OCI-LY7 (cell line): ENCODE data around the gene C2orf72. TPM values are rescaled to one million over a fixed set of nuclear protein-coding genes. Genes with fewer than 3 reads are reported as not detected.

ENCODE experiments used
- BruUV-seq: library from RNA; stranded (reverse); fragments of 400-500 nt; replicated peaks from 2 replicates; lab custom pipeline; 2021; lab: Mats Ljungman, UMichigan
- CTCF ChIA-PET: fragments of 300-600 bp; sonication (Branson Sonifier 250); formaldehyde crosslinking; loops from one replicate; lab custom pipeline; 2022; ENCODE audit warnings: antibody characterized with exemption; ENCODE audit not compliant: unreplicated experiment; lab: Charles Lee
- POLR2A ChIA-PET: fragments of 300-600 bp; sonication (Branson Sonifier 250); formaldehyde crosslinking; loops from one replicate; lab custom pipeline; 2022; ENCODE audit warnings: antibody characterized with exemption; lab: Charles Lee
- DNase-seq: peaks from one replicate; pipeline ENCODE4 v3.0.0-alpha.2; 2015; ENCODE audit warnings: low spot score
- H2AFZ ChIP-seq: fragments of 200-600 bp; sonication (generic), shearing (Covaris generic); 2 replicates; pipeline ENCODE4 v1.6.1; 2014; ENCODE audit warnings: mild to moderate bottlenecking, antibody characterized with exemption, low read length, moderate library complexity
- H3K27ac ChIP-seq: fragments of 200-600 bp; sonication (generic); 2 replicates; pipeline ENCODE4 v1.5.1; 2014; ENCODE audit warnings: mixed run types, low read depth, mild to moderate bottlenecking, moderate library complexity, low read length, inconsistent platforms; ENCODE audit not compliant: poor library complexity, severe bottlenecking
- H3K36me3 ChIP-seq: fragments of 200-600 bp; sonication (generic); 2 replicates; pipeline ENCODE4 v1.6.1; 2014; ENCODE audit warnings: mild to moderate bottlenecking, antibody characterized with exemption, low read length, moderate library complexity, mixed read lengths; ENCODE audit not compliant: insufficient read depth
- H3K4me1 ChIP-seq: fragments of 200-600 bp; sonication (generic); 2 replicates; pipeline ENCODE4 v1.5.1; 2014; ENCODE audit warnings: mild to moderate bottlenecking, low read length; ENCODE audit not compliant: insufficient read depth, poor library complexity, severe bottlenecking
- H3K4me2 ChIP-seq: fragments of 200-600 bp; sonication (generic); 2 replicates; pipeline ENCODE4 v1.6.1; 2014; ENCODE audit warnings: mild to moderate bottlenecking, low read length
- H3K4me3 ChIP-seq: fragments of 200-600 bp; sonication (generic); 2 replicates; pipeline ENCODE4 v1.5.1; 2014; ENCODE audit warnings: mild to moderate bottlenecking, low read depth, low read length; ENCODE audit not compliant: poor library complexity, severe bottlenecking
- H3K79me2 ChIP-seq: fragments of 200-600 bp; sonication (generic); 2 replicates; pipeline ENCODE4 v1.6.1; 2016; ENCODE audit warnings: low read depth, mild to moderate bottlenecking, low read length, moderate library complexity, mixed read lengths; ENCODE audit not compliant: insufficient read depth
- H3K9me2 ChIP-seq: fragments of 200-600 bp; sonication (generic); 2 replicates; pipeline ENCODE4 v1.6.1; 2016; ENCODE audit warnings: mild to moderate bottlenecking, low read length, mixed read lengths; ENCODE audit not compliant: insufficient read depth
- H3K9me3 ChIP-seq: fragments of 200-600 bp; sonication (generic); 2 replicates; pipeline ENCODE4 v1.6.1; 2014; ENCODE audit warnings: mild to moderate bottlenecking, mixed run types, low read length, mixed read lengths
- H4K20me1 ChIP-seq: fragments of 200-600 bp; sonication (generic); 2 replicates; pipeline ENCODE4 v1.6.1; 2014; ENCODE audit warnings: mild to moderate bottlenecking, antibody characterized with exemption, low read length, moderate library complexity, mixed read lengths; ENCODE audit not compliant: insufficient read depth
- EZH2phosphoT487 ChIP-seq: fragments of 200-600 bp; sonication (generic); IDR thresholded peaks from 2 replicates; pipeline ENCODE4 v1.6.1; 2018; ENCODE audit warnings: low read depth, borderline replicate concordance, mild to moderate bottlenecking, mixed run types, antibody characterized with exemption, low read length, moderate library complexity, mixed read lengths
- intact Hi-C: fragments of 100-400 bp; cut with micrococcal nuclease; formaldehyde crosslinking; loops from one replicate; pipeline ENCODE4 v1.10.0; 2022; ENCODE audit not compliant: unreplicated experiment
- total RNA-seq, 2 experiments: library from RNA; depleted of rRNA in 1 of 2; stranded (reverse); fragments of >200 nt in 1 of 2; shearing (Covaris generic) in 1 of 2; gene quantifications; 2 replicates each; pipeline ENCODE4 v1.2.3, GENCODE V29; 2014 to 2022
- TF ChIP-seq, protein P1 (sequence below): fragments of 200-600 bp; sonication (generic); conservative IDR thresholded peaks from 2 replicates; pipeline ENCODE4 v1.5.1; 2014; ENCODE audit warnings: mild to moderate bottlenecking, antibody characterized with exemption, low read length, moderate library complexity, mixed read lengths

C2orf72 gene
- total RNA-seq, 2 experiments from 2014 or later = not detected

GRCh38 chr2:231047274-231047922 is 10.1 kb downstream of the C2orf72 start:
- TF ChIP-seq, protein P1, sequence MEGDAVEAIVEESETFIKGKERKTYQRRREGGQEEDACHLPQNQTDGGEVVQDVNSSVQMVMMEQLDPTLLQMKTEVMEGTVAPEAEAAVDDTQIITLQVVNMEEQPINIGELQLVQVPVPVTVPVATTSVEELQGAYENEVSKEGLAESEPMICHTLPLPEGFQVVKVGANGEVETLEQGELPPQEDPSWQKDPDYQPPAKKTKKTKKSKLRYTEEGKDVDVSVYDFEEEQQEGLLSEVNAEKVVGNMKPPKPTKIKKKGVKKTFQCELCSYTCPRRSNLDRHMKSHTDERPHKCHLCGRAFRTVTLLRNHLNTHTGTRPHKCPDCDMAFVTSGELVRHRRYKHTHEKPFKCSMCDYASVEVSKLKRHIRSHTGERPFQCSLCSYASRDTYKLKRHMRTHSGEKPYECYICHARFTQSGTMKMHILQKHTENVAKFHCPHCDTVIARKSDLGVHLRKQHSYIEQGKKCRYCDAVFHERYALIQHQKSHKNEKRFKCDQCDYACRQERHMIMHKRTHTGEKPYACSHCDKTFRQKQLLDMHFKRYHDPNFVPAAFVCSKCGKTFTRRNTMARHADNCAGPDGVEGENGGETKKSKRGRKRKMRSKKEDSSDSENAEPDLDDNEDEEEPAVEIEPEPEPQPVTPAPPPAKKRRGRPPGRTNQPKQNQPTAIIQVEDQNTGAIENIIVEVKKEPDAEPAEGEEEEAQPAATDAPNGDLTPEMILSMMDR = no peak
- TF ChIP-seq EZH2phosphoT487 = no peak
- no peak overlapping the region for H3K27ac ChIP-seq
- no peaks in the 10 kb centered on the region for H3K9me3 ChIP-seq
- no peaks in the 10 kb centered on the region for H3K36me3 ChIP-seq
- no TSS peak for BruUV-seq
- POLR2A ChIA-PET = interaction anchor here (1.9 kb wide), 1 partner anchor 20 kb away, joined by 4 read pairs; no protein-coding TSS in a partner anchor
- no peak overlapping the region for H3K4me3 ChIP-seq
- intact Hi-C loops = no loop called here
- H4K20me1 ChIP-seq = no peaks in the 10 kb centered on the region
- H3K79me2 ChIP-seq = no peaks in the 10 kb centered on the region
- CTCF ChIA-PET = no interaction called here
- no peak for DNase-seq
- no peaks in the 10 kb centered on the region for H3K9me2 ChIP-seq
- no peak overlapping the region for H3K4me2 ChIP-seq
- H3K4me1 ChIP-seq = peaks cover 4% of the 10 kb centered on the region
- H2AFZ ChIP-seq = no peak overlapping the region

- no peak overlapping the region for H3K27ac ChIP-seq
- H3K9me2 ChIP-seq = no peaks in the 10 kb centered on the region
- ChIA-PET CTCF (no interaction called here), POLR2A (interaction anchor here (0.5 to 1.9 kb wide), 3 partner anchors 10 to 80 kb away, joined by 3 to 4 read pairs (median 3); no protein-coding TSS in a partner anchor)
- no peaks in the 10 kb centered on the region for H3K9me3 ChIP-seq
- no peak overlapping the region for H3K4me2 ChIP-seq
- TF ChIP-seq, protein P1 = no peak
- no peak for TF ChIP-seq EZH2phosphoT487
- no peak for DNase-seq
- no peak overlapping the region for H3K4me3 ChIP-seq
- no peak overlapping the region for H2AFZ ChIP-seq
- BruUV-seq = no TSS peak
- H4K20me1 ChIP-seq = no peaks in the 10 kb centered on the region
- H3K36me3 ChIP-seq = no peaks in the 10 kb centered on the region
- intact Hi-C loops = no loop called here
- peaks cover 5% of the 10 kb centered on the region for H3K4me1 ChIP-seq
- H3K79me2 ChIP-seq = no peaks in the 10 kb centered on the region
Measured at GRCh38 chr2:231047923-231048915, 10.9 kb downstream of the C2orf72 start.
